ENCODE measurements around the gene UTP25.
"Not testable (repeated sequence)": the region's sequence is repeated elsewhere in the genome, so short reads cannot be mapped to it uniquely, and the experiment has no call there.

UTP25 gene

GRCh38 chr1:209873067-209873799 is 45.5 kb downstream of the UTP25 start:
- no peak for DNase-seq

- DNase-seq = no peak
These were observed 47.7 kb downstream of the UTP25 start for GRCh38 chr1:209875515-209875914.

GRCh38 chr1:209876078-209876800 is 48.5 kb downstream of the UTP25 start:
- DNase-seq = no peak

GRCh38 chr1:209877087-209877764 is 49.5 kb downstream of the UTP25 start:
- DNase-seq = no peak

- DNase-seq = no peak
These were observed 51.2 kb downstream of the UTP25 start for GRCh38 chr1:209878964-209879363.

GRCh38 chr1:209879539-209879938 is 51.8 kb downstream of the UTP25 start:
- no peak for DNase-seq

- no peak for DNase-seq
These were observed 52.3 kb downstream of the UTP25 start for GRCh38 chr1:209880031-209880430.

GRCh38 chr1:209881619-209882018 is 53.8 kb downstream of the UTP25 start:
- no peak for DNase-seq

GRCh38 chr1:209882286-209882685 is 54.5 kb downstream of the UTP25 start:
- no peak for DNase-seq

- DNase-seq = no peak
These were observed 55.2 kb downstream of the UTP25 start for GRCh38 chr1:209882942-209883340.

- no peak for DNase-seq
These were observed 55.7 kb downstream of the UTP25 start for GRCh38 chr1:209883341-209883971.

GRCh38 chr1:209884249-209884648 is 56.5 kb downstream of the UTP25 start:
- DNase-seq = no peak

- DNase-seq = peak; percentile 80 to 93
These were observed 56.9 kb downstream of the UTP25 start for GRCh38 chr1:209884665-209885117.

- peak in 1 of 2 donors; percentile 26 for DNase-seq
These were observed 57.8 kb downstream of the UTP25 start for GRCh38 chr1:209885403-209886218.

- DNase-seq = no peak
These were observed 58.4 kb downstream of the UTP25 start for GRCh38 chr1:209886219-209886536.

- not testable (repeated sequence) for DNase-seq
These were observed 60.7 kb downstream of the UTP25 start for GRCh38 chr1:209888291-209889076.

- DNase-seq = no peak
These were observed 61.3 kb downstream of the UTP25 start for GRCh38 chr1:209889077-209889418.

GRCh38 chr1:209890641-209891330 is 63.0 kb downstream of the UTP25 start:
- no peak for DNase-seq

- no peak for DNase-seq
These were observed 66.0 kb downstream of the UTP25 start for GRCh38 chr1:209893751-209894150.

GRCh38 chr1:209895709-209896108 is 67.9 kb downstream of the UTP25 start:
- no peak for DNase-seq

- no peak for DNase-seq
These were observed 68.6 kb downstream of the UTP25 start for GRCh38 chr1:209896346-209896745.
